Adipose tissue (tissue), 3 donors: ENCODE data around the gene PALB2. TPM values are rescaled to one million over a fixed set of nuclear protein-coding genes. Genes with fewer than 3 reads are reported as not detected.

Experiments
- H3K27ac ChIP-seq: one replicate; pipeline ENCODE4 v1.5.1; 2013; ENCODE audit warnings: low read depth, low read length
- WGBS, 3 donors: extraction: QIAGEN DNeasy Blood & Tissue Kit; methylation state at CpG; one replicate each; pipeline ENCODE4 v1.1.7; 2013; 5-methylcytosine and 5-hydroxymethylcytosine counted together
- polyA plus RNA-seq, 3 donors: library from polyadenylated mRNA; stranded (reverse); fragments of 200-250 nt; gene quantifications; one replicate each; pipeline ENCODE4 v1.2.3, GENCODE V29; 2013
- donor health status: healthy with polysubstance abuse.
- donor health status: Bipolar disorder and iron deficiency.
- donor health status: healthy.

Gene PALB2
- polyA plus RNA-seq, 3 donors: 2.6 to 6.9 (median 5.4) TPM

DNA sequence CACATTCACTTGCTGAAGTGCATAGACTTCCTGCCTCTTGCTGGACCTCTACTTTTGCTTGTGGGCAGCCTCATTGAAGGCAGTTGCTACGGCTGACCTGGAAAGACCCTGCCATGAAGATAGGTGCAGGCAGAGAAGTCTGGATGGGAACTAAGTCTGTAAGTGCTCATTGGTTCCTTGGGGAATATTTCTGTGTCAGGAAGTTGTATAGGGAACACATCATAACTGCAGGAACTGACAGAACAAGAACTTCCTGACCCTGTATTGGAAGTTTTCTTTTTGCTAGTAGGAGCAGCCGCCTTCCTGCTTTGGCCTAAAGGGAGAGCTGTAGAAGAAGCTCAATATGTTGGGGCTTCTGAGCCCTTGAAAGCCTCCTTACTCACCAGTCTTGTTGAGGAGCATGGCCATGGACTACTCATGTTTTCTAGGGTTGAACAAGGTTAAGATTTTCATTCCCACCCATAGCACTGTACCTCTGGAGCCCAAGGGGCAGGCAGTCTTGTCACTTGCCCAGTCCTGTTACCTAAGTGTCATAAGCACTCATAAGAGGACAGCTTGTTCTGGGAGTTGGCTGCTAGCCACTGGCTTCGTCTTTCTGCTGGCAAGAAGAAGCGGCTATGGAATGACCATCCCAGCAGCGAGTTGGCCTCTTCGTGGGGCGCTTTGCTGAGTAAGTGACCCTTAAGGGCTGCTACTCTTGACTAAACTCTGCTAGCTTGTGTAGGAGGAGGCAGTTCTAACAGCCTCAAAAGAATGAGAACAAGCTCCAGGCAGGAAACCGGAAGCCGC is 76.3 kb downstream of the PALB2 start:
- H3K27ac ChIP-seq: no peak overlapping the region
- WGBS, 3 donors: 88 to 93% (median 89%) methylated on average over 9 of the region's 9 CpGs

DNA sequence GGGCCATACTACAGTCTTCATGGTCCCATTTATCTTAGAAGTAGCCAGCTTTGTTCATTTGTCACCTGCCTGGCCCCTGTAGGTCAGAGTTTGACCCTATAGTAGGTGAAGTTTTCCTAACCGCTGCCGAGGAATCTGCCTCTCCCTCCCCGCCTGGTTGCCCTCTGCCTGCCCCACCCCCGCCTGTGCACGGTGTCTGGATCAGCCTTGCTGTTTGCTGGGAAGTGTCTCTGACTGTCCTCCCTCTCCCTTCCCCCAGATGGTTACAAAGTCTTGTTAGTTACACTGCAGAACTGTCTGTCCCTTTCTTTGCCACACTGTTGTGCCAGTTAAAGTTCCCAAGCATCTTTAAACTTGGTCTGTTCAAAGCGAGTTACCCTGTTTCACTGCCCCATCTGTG is 77.9 kb downstream of the PALB2 start:
- WGBS, 3 donors: 85 to 92% (median 90%) methylated on average over 6 of the region's 6 CpGs

DNA sequence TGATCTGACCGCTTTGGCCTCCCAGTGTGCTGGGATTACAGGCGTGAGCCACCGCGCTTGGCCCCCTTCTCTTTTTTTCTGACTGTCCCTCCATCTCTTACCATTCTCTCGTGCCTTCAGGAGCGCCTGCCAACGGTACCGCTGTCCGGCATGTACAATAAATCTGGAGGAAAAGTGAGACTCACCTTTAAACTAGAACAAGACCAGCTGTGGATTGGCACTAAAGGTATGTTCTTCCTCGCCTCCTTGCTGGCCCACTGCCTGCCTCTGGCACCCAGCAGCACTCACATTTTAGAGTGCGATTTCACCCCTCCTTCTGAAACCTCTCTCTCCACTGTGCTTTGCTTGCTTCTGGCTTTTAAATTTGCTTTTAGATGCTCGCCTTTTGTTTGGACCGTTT is 78.6 kb downstream of the PALB2 start:
- 94 to 96% (median 95%) methylated on average over 13 of the region's 13 CpGs for WGBS, 3 donors
- H3K27ac ChIP-seq: no peak overlapping the region

More for the DNA sequence above, 77.9 kb downstream of the PALB2 start:
- no peak overlapping the region for H3K27ac ChIP-seq

DNA sequence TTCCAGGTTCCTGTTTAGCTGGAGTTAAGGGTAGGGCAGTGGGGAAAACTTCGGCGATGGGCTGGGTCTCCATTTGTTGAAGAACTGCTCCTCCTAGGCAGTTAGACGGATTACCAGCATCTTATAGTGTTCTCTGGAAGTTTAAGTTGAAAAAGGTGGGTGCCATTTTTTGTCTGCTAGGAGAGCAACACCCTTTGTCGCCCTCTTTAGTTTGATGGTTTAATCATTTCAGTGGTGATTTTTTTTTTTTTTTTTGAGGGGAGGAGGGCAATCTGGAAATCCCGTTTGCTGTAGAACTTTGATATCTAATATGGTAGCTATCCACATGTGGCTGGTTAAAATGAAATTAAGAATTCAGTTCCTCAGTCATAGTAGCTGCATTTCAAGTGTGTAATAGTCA is 79.5 kb downstream of the PALB2 start:
- 77 to 87% (median 85%) methylated on average over 5 of the region's 5 CpGs for whole genome bisulfite sequencing, 3 donors
- no peak overlapping the region for H3K27ac ChIP-seq

DNA sequence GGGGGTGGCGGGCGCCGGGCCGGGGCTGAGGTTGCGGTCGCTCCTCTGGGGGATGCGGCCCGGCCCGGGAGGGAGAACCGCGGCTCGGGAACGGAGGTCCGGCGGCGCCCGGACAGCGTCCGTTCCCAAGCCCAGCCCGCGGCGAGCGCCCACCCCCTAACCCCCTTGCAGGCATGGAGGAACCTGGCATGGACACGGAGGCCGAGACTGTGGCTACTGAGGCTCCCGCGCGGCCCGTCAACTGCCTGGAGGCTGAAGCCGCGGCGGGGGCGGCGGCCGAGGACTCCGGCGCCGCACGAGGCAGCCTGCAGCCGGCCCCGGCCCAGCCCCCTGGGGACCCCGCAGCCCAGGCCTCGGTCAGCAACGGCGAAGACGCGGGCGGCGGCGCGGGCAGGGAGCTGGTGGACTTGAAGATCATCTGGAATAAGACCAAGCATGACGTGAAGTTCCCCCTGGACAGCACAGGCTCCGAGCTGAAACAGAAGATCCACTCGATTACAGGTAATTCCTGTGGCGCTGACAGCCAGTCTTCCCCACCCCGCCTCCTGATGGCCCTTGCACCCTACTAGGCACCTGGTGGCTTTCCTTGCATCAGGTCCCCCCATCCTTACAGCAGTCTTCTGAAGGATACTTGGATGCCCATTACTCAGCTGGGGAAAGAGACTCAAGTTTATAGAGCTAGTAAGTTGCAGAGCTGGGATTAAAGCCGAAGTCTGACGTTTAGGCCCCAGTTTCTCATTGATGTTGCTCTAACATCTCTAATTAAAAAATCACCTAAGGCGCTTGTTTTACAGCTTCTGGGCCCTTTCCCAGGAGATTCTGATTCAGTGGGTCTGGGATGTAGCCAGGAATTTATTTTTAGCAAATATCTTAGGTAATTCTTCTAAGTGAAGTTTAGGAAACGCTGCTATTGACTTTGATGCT is 83.1 kb downstream of the PALB2 start:
- WGBS, 3 donors: 1 to 2% (median 2%) methylated on average over 52 to 60 of the region's 60 CpGs
- H3K27ac ChIP-seq: no peak overlapping the region

DNA sequence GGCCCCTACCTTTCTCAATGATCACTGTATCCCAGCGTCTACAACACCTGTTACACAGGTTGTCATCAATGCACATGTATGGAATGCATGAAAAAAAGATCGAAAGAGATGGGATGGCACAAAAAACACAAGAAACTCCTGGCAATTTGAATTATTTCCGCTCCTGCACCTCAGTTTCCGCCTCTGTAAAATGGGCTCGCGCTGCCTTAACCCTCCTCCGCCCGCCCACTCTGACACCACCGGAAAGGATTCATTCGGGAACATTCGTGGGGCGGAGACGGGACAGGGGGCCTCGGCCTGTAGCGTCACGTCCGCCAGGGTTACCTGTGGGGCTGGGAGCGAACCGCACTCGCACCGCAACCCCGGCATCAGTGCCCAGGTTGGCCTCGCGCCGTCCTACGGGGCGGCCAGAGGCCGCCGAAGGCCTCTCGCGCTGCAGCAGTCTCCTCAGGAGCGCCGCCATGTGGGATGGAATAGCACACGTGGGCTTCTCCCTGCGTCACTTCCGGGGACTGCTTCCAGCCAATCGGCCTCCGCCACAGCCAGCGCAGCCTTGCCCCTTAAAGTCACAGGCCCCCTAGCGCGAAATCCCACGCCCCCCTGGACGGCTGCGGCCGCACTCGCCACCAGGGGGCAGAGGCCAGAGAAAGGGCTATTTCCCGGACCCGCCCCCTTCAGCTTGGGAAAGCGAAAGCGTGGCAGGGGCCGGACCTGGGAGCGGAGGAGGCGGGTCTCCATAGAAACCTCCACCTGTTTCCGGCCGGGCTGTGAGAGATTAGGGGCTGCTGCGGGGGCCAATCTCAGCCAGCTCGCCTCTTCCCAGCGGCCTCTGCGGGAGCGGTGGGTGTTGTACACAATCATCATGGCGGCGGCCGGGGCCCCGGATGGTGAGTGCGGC is 84.0 kb downstream of the PALB2 start, which contains the start of the genes EARS2 and UBFD1:
Gene EARS2 (minus strand): TSS at position 470 of the 898 bp plus-strand sequence. CDS start 7 bp downstream, at position 463.
Gene UBFD1 (plus strand): TSS at position 847 of the 898 bp plus-strand sequence. CDS start 16 bp downstream, at position 863.
- 1 to 2% (median 2%) methylated on average over 60 to 65 of the region's 65 CpGs for WGBS, 3 donors
- no peak within 1 kb of the TSS for H3K27ac ChIP-seq

DNA sequence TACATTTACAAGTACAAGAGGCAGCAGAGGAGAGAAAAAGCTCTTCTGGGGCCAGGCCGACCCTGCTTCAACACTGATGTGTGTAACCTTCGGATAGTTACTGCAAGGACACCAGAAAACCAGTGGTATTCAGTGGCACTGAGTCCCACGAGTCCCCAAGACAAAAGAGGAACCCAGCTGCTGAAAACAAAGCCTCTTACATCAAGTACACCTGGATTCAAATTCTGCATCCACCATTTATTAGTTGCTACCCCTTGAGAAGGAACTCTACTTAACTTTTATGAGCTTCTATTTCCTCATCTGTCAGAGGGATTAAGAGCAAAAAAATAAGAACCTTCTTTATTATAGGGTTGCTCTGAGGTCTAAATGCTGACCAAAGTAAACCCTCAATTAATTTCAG is 86.6 kb downstream of the PALB2 start:
- 76 to 81% (median 80%) methylated on average over 3 of the region's 3 CpGs for WGBS, 3 donors
- H3K27ac ChIP-seq: no peak overlapping the region

Other genes starting within 250 kb of the PALB2 start
- 10 to 100 TPM in 2 of 3 donors, 1 to 10 TPM in 1; 7.3 to 12.4 (median 12.3) TPM for gene COG7, start 188.1 kb downstream of the PALB2 start, polyA plus RNA-seq
- gene GGA2, start 130.8 kb downstream of the PALB2 start, polyA plus RNA-seq: 10 to 100 TPM; 17.6 to 33.4 (median 22.8) TPM
- gene EARS2, start 84.0 kb downstream of the PALB2 start, polyA plus RNA-seq: 10 to 100 TPM in 1 of 3 donors, 1 to 10 TPM in 2; 7.0 to 11.6 (median 9.0) TPM
- gene UBFD1, start 83.6 kb downstream of the PALB2 start, polyA plus RNA-seq: 10 to 100 TPM in 2 of 3 donors, 1 to 10 TPM in 1; 8.4 to 20.0 (median 14.3) TPM
- gene NDUFAB1, start 45.0 kb downstream of the PALB2 start, polyA plus RNA-seq: 100 to 1,000 TPM in 2 of 3 donors, 10 to 100 TPM in 1; 81.0 to 174 (median 116) TPM
- 10 to 100 TPM in 1 of 3 donors, 1 to 10 TPM in 2; 9.2 to 19.8 (median 9.6) TPM for gene DCTN5, start 156 bp upstream of the PALB2 start, polyA plus RNA-seq
- 1 to 10 TPM in 2 of 3 donors, under 1 TPM in 1; 0.76 to 3.3 (median 1.2) TPM for gene PLK1, start 37.6 kb upstream of the PALB2 start, polyA plus RNA-seq
- 1 to 10 TPM in 1 of 3 donors, under 1 TPM in 2; 0.24 to 8.0 (median 0.34) TPM for gene ERN2, start 71.9 kb upstream of the PALB2 start, polyA plus RNA-seq
- gene CHP2, start 113.7 kb upstream of the PALB2 start, polyA plus RNA-seq: under 1 TPM in 2 of 3 donors, not detected in 1; 0.05 to 0.09 TPM
- gene PRKCB, start 194.7 kb upstream of the PALB2 start, polyA plus RNA-seq: 1 to 10 TPM in 2 of 3 donors, under 1 TPM in 1; 0.67 to 4.5 (median 3.1) TPM